GDM1 (cell line): ENCODE data around the gene ZNF184.

Experiments
- DNase-seq: peaks from one replicate; lab custom pipeline; 2025; lab: John Stamatoyannopoulos, UW

Gene ZNF184

GRCh38 chr6:27479319-27480182 is 6.6 kb upstream of the ZNF184 start:
- DNase-seq, result peak; percentile 81

DNA sequence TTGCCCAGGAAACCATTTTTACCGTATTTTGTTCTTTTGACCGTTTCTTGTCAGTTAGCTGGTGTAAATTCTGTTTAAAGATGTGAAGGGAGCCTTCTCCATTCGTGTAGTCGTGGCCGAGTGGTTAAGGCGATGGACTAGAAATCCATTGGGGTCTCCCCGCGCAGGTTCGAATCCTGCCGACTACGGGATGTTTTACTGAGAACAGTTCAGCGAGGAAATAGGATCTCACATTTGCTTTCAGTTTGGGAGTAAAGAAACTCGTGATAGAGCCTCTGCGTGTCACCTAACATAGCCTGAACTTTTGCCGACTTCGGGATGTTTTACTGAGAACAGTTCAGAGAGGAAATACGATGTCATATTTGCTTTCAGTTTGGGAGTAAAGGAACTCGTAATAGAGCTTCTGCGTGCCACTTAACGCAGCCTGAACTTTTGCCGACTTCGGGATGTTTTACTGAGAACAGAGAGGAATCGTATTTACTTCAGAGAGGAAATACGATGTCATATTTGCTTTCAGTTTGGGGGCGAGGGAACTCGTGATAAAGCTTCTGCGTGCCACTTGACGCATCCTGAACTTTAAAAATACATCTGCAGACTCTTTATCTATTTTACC is 5.9 kb upstream of the ZNF184 start:
- DNase-seq, result peak; percentile 78

DNA sequence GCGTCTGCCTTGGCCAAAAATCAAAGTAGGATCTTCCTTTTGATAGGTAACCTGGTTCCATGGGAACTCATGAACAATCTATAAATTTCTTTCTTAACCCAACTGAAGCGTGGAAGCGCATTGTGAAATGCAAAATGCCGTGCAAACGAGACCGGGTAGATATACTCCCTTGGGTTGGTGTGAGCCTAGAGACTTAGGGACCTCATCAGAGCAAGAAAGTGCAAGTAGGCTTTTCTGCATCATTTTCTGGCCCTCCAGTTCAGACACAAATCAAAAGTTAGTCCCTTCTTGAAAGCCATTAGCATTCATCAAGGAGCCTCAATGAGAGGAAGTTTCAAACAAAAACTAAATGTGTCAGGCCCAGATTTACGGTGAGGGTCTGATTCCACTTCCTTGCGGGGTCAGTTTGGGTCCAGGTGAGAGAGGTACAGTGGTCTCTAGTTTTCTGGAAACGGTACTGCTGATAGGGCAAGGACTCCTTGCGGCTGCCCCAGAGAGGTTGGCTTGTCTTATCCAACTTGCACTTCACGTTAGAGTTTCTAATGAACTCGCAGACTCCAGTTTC is 5.3 kb upstream of the ZNF184 start:
- DNase-seq, result no peak

GRCh38 chr6:27477318-27478013 is 4.6 kb upstream of the ZNF184 start:
- DNase-seq, result no peak

GRCh38 chr6:27476090-27476489 is 3.2 kb upstream of the ZNF184 start:
- DNase-seq, result no peak

DNA sequence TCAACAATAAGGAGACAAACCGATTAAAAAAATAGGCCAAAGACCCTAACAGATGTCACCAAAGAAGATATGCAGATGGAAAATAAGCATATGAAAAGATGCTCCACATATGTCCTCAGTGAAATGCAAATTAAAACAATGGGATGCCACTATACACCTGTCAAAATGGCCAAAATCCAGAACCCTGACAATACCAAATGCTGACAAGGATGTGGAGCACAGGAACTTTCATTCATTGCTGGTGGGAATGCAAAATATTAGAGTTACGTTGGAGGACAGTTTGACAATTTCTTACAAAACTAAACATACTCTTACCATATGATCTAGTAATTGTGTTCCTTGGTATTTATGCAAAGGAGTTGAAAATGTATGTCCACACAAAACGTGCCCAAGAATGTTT is 1.8 kb upstream of the ZNF184 start:
- no peak for DNase-seq

GRCh38 chr6:27474172-27474465 is 1.2 kb upstream of the ZNF184 start:
- no peak for DNase-seq

DNA sequence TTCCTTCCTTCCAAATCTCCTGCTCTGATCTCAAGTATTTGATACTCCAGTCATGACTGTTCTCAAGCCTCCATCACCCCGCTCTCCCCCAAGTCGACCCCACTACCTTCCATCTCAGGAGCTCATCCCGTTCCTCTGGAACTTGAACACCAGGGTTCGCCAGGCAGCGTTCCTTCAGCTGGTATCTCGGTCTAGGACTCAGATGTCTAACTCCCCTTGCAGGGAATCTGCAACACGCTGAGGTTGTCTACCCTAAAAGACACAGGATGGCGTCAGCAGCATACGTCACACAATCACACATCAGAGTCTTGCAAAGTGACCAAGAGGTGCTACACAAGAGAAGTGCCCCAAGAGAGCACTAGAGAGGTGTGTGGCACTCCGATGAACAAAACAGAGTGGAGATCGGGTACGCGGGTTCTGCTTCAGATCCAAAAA is 706 bp downstream of the ZNF184 start:
- DNase-seq, result peak; percentile 54

GRCh38 chr6:27471365-27472115 is 1.4 kb downstream of the ZNF184 start:
- no peak for DNase-seq

- no peak for DNase-seq
Measured at GRCh38 chr6:27470023-27470422, 2.9 kb downstream of the ZNF184 start.

- DNase-seq, result no peak
Measured at GRCh38 chr6:27468334-27468733, 4.6 kb downstream of the ZNF184 start.

DNA sequence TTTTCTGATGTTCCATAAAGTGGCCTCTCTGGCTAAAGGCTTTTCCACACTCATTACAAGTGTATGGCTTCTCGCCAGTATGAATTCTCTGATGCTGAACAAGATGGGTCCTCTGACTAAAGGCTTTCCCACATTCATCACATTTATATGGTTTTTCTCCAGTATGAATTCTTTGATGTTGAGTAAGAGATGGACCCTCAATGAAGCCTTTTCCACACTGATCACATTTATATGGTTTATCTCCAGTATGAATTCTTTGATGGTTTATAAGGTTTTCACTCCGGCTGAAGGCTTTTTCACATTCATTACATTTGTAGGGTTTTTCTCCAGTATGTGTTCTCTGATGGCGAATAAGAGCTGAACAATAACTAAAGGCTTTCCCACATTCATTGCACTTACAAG is 20.4 kb downstream of the ZNF184 start:
- DNase-seq, result no peak

DNA sequence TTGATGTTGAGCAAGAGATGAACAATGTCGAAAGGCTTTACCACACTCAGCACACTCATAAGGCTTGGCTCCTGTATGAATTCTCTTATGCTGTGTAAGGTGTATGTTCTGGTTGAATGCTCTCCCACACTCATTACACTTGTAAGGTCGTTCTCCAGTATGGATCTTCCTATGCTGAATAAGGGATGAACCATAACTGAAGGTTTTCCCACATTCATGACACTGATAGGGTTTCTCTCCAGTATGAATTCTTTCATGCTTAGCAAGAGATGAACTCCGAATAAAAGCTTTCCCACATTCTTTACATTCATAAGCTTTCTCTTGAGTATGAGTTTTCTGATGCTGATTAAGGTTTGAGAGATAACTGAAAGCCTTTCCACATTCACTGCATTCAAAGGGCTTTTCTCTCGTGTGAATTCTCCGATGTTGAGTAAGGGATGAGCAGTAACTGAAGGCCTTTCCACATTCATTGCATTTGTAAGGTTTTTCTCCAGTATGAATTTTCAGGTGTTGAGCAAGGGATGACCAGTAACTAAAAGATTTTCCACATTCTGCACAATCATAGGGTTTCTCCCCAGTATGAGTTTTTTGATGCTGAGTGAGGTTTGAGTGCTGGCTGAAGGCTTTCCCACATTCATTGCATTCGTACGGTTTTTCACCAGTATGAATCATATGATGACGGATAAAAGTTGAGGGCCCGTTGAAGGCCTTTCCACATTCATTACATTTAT is 21.1 kb downstream of the ZNF184 start:
- DNase-seq, result no peak

GRCh38 chr6:27448456-27448855 is 24.4 kb downstream of the ZNF184 start:
- DNase-seq, result no peak

DNA sequence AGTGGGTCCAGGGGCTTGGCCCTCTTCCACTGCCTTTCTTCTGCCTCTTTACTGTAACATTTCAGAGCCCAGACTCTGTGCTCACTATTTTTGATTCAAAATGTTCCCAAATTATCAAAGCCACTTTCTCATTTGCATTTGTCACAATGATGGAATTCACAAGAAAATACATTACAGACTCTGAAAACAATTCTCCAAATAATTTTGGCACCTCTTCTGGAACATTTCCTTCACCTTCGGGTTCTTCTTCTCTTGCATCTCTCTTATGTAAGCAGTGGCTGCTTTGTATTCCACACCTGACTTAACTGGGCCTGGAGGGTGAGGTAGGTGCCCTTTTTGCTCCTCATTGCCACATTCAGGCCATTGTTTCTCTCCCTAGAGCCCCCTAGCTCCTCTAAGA is 30.0 kb downstream of the ZNF184 start:
- DNase-seq, result no peak

DNA sequence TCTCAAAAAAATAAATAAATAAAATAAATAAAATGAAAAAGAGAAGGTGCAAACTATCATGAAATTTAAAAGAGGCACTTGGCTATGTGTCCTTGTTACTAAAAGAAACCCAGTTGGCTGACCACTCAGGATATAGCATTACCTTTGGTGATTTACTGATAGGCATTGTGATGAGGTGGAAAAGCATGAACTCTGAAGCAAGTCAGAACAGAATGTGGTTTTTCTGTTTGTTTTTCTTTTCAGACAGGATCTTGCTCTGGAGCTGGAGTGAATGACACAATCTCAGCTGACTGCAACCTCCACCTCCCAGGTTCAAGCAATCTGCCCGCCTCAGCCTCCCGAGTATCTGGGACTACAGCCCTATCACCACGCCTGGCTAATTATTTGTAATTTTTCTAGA is 31.9 kb downstream of the ZNF184 start:
- DNase-seq, result no peak

- DNase-seq, result no peak
Measured at GRCh38 chr6:27439371-27439770, 33.5 kb downstream of the ZNF184 start.

DNA sequence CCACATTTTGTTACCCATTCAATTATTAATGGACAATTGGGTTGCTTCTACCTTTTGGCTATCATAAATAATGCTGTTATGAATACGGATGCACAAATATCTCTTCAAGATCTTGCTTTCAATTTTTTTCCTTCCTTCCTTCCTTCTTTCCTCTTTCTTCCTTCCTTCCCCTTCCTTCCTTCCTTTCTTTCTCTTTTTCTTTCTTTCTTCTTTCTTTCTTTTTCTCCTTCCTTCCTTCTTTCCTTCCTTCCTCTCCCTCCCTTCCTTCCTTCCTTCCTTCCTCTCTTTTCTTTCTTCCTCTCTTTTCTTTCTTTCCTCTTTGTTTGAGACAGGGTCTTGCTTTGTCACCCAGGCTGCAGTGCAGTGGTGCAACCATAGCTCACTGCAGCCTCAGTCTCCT is 39.2 kb downstream of the ZNF184 start:
- no peak for DNase-seq

GRCh38 chr6:27428966-27429365 is 43.9 kb downstream of the ZNF184 start:
- DNase-seq, result no peak

GRCh38 chr6:27428502-27428901 is 44.4 kb downstream of the ZNF184 start:
- no peak for DNase-seq

GRCh38 chr6:27426045-27426620 is 46.8 kb downstream of the ZNF184 start:
- DNase-seq, result no peak
